OCI-LY3 (cell line): ENCODE data around the gene RSRP1.
"Not testable (repeated sequence)": the region's sequence is repeated elsewhere in the genome, so short reads cannot be mapped to it uniquely, and the experiment has no call there.

ENCODE experiments used
- H2AFZ ChIP-seq: fragments of 200-600, 300-600 bp; shearing (Covaris generic); 2 replicates; pipeline ENCODE4 v1.6.0; 2014; ENCODE audit warnings: antibody characterized with exemption, low read depth, low read length
- H3K27ac ChIP-seq: fragments of 200-600, 300-600 bp; sonication (generic); 2 replicates; pipeline ENCODE4 v1.5.1; 2014; ENCODE audit warnings: mild to moderate bottlenecking, low read length, moderate library complexity, mixed read lengths
- H3K27me3 ChIP-seq: fragments of 200-600, 300-600 bp; sonication (generic); 2 replicates; pipeline ENCODE4 v1.6.1; 2014; ENCODE audit warnings: low read depth, low read length, mixed read lengths
- H3K36me3 ChIP-seq: fragments of 200-600, 300-600 bp; sonication (generic); replicated peaks from 2 replicates; pipeline ENCODE3; 2014; ENCODE audit warnings: low read depth, low read length, mixed read lengths
- H3K4me1 ChIP-seq: fragments of 300-600, 200-600 bp; sonication (generic); 2 replicates; pipeline ENCODE4 v1.6.1; 2014; ENCODE audit warnings: low read length, mixed read lengths
- H3K4me2 ChIP-seq: fragments of 200-600, 300-600 bp; sonication (generic); 2 replicates; pipeline ENCODE4 v1.6.1; 2014; ENCODE audit warnings: low read length, mixed read lengths
- H3K4me3 ChIP-seq: fragments of 300-600, 200-600 bp; sonication (generic); 2 replicates; pipeline ENCODE4 v1.5.1; 2014; ENCODE audit warnings: antibody characterized with exemption, mild to moderate bottlenecking, low read length, moderate library complexity
- H3K79me2 ChIP-seq: fragments of 300-600, 200-600 bp; shearing (Covaris generic); 2 replicates; pipeline ENCODE4 v1.6.1; 2014; ENCODE audit warnings: mild to moderate bottlenecking, low read length, mixed read lengths
- H3K9ac ChIP-seq: fragments of 300-600, 200-600 bp; shearing (Covaris generic); 2 replicates; pipeline ENCODE4 v1.6.0; 2014; ENCODE audit warnings: mild to moderate bottlenecking, low read length, moderate library complexity
- H3K9me3 ChIP-seq: fragments of 200-600, 300-600 bp; shearing (Covaris generic); 2 replicates; pipeline ENCODE4 v1.6.1; 2014; ENCODE audit warnings: low read length, mixed read lengths; ENCODE audit not compliant: insufficient read depth
- H4K20me1 ChIP-seq: fragments of 200-600, 300-600 bp; sonication (generic); 2 replicates; pipeline ENCODE4 v1.6.1; 2016; ENCODE audit warnings: low read length, mixed read lengths; ENCODE audit not compliant: insufficient read depth
- EZH2phosphoT487 ChIP-seq: fragments of 200-600 bp; shearing (Covaris generic); IDR thresholded peaks from 2 replicates; pipeline ENCODE4 v1.6.1; 2018; ENCODE audit warnings: antibody characterized with exemption, mixed run types, low read depth
- TF ChIP-seq, protein P1 (sequence below): fragments of 200-600, 300-600 bp; sonication (generic); IDR thresholded peaks from 2 replicates; pipeline ENCODE4 v1.5.1; 2014; ENCODE audit warnings: antibody characterized with exemption, low read length, low read depth

Gene RSRP1

DNA sequence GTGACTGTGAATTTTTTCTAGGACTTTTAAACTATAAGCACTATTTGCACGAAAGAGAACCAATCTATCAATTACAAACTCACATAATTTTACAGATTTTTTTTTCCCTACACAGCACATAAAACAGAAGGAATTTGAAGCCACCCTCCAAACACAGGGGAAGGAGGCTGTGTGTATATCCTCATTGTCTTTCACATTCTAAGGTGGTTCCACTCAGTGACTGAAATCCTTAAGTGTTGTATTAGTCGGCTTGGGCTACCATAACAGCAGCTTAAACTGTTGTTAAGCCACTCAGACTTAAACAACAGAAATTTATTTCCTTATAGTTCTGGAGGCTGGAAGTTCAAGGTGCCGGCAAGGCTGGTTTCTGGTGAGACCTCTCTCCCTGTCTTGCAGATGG, 13.1 kb upstream of the RSRP1 start:
- H3K4me2 ChIP-seq, H3K79me2 ChIP-seq, H2AFZ ChIP-seq, H3K27me3 ChIP-seq, H3K9ac ChIP-seq, H3K4me3 ChIP-seq, H4K20me1 ChIP-seq, H3K27ac ChIP-seq, H3K36me3 ChIP-seq, H3K9me3 ChIP-seq, H3K4me1 ChIP-seq: not testable (repeated sequence)

DNA sequence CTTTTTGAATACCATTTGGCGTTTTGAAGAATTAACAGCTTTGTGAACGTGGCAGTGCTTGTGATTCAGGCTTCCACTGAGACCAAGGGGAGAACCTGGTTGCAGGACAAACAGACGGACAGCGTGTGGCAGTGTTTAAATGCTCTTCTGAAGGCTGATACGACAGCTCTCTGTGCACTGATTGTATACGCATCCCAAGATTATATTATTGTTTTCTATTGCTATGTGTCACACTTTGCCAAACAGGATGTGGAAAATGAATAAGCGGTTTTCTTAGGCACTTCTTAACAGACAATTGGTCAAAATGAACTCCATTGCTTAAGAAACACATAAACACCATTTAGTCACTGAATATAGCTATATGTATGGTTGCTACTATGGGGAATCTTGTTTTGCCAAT, 12.6 kb upstream of the RSRP1 start:
- not testable (repeated sequence) for H3K36me3 ChIP-seq, H3K27ac ChIP-seq, H4K20me1 ChIP-seq, H3K4me1 ChIP-seq, H3K79me2 ChIP-seq, H3K4me3 ChIP-seq, H3K9me3 ChIP-seq, H3K4me2 ChIP-seq, H2AFZ ChIP-seq, H3K9ac ChIP-seq, H3K27me3 ChIP-seq

DNA sequence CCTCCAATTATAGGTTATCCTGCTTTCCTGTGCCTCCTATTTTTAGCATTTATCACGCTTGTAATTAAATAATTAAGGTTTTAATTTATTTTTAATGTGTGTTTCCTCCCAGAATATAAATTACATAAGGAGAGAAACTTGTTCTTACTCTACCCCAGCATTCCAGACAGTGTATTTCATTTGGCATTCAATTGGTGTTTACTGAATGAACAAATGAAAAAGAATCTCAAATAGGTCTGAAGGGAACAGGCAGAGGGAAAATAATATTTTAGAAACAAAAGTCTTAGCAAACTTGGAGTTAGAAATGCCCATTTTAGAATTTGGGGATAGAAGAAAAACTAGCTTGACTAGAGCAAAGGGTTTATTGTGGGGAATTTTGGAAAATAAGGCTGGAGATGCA, 9.9 kb upstream of the RSRP1 start:
- no peak overlapping the region for H3K27ac ChIP-seq
- H3K4me2 ChIP-seq = no peak overlapping the region
- H2AFZ ChIP-seq = no peak overlapping the region
- TF ChIP-seq, protein P1, sequence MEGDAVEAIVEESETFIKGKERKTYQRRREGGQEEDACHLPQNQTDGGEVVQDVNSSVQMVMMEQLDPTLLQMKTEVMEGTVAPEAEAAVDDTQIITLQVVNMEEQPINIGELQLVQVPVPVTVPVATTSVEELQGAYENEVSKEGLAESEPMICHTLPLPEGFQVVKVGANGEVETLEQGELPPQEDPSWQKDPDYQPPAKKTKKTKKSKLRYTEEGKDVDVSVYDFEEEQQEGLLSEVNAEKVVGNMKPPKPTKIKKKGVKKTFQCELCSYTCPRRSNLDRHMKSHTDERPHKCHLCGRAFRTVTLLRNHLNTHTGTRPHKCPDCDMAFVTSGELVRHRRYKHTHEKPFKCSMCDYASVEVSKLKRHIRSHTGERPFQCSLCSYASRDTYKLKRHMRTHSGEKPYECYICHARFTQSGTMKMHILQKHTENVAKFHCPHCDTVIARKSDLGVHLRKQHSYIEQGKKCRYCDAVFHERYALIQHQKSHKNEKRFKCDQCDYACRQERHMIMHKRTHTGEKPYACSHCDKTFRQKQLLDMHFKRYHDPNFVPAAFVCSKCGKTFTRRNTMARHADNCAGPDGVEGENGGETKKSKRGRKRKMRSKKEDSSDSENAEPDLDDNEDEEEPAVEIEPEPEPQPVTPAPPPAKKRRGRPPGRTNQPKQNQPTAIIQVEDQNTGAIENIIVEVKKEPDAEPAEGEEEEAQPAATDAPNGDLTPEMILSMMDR = no peak
- no peak for TF ChIP-seq EZH2phosphoT487
- no peaks in the 10 kb centered on the region for H3K27me3 ChIP-seq
- H4K20me1 ChIP-seq = no peaks in the 10 kb centered on the region
- H3K79me2 ChIP-seq = no peaks in the 10 kb centered on the region; the same call in 1 of the 2 replicates
- no peak overlapping the region for H3K4me3 ChIP-seq
- no peaks in the 10 kb centered on the region for H3K36me3 ChIP-seq
- no peaks in the 10 kb centered on the region for H3K9me3 ChIP-seq
- no peak overlapping the region for H3K9ac ChIP-seq
- no peaks in the 10 kb centered on the region for H3K4me1 ChIP-seq

DNA sequence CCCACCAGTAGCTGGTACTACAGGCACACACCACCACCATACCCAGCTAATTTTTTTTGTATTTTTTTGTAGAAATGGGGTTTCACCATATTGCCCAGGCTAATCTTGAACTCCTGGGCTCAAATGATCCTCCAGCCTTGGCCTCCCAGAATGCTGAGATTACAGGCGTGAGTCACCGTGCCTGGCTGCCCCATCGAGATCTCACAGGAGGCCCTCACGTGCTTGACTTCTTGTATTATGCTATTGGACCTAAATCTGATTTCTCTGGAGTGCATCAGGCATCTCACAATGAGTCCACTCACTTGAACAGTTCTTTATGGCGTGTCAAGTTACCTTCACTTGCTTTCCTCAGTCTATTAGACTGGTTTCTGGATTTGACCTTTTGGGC, 9.3 kb upstream of the RSRP1 start:
- no peak for TF ChIP-seq EZH2phosphoT487
- TF ChIP-seq, protein P1 = no peak
- H3K9ac ChIP-seq = no peak overlapping the region
- H3K79me2 ChIP-seq = no peaks in the 10 kb centered on the region; the same call in 1 of the 2 replicates

DNA sequence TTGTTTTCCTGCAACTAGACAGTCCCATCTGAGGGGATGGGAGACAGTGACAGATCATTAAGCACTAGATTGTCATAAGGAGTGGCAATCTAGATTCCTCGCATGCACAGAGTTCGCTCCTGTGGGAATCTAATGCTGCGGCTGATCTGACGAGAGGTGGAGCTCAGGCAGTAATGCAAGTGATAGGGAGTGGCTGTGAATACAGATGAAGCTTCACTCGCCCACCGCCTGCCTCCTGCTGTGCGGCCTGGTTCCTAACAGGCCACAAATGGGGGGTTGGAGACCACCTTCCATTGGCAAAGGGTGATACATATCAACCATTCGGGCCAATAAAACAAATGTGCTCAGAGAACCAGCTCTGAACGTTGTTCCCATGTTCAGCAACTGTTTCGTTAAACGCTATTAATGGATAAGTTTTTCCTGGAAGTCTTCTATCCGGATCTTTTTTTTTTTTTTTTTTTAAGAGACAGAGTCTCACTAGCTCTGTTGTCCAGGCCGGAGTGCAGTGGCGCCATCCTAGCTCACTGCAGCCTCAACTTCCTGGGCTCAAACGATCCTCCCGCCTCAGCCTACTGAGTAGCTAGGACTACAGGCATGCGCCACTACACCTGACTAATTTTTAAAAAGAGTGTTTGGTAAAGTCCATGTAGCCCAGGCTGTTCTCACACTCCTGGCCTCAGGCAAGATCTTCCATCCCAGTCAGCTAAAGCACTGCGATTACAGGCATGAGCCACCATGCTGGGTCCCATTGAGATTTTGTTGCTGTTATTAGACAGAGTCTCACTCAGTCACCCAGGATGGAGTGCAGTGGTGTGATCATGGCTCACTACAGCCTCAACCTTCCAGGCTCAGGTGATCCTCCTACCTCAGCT, 8.7 kb upstream of the RSRP1 start:
- Histone ChIP-seq H3K27me3 (no peaks in the 10 kb centered on the region), H3K9me3 (no peaks in the 10 kb centered on the region), H3K9ac (no peak overlapping the region), H3K4me3 (no peak overlapping the region), H4K20me1 (no peaks in the 10 kb centered on the region), H3K36me3 (no peaks in the 10 kb centered on the region), H3K4me2 (no peak overlapping the region), H3K4me1 (no peaks in the 10 kb centered on the region), H3K27ac (no peak overlapping the region), H2AFZ (no peak overlapping the region), H3K79me2 (no peaks in the 10 kb centered on the region; the same call in 1 of the 2 replicates)
- TF ChIP-seq EZH2phosphoT487 = no peak
- TF ChIP-seq, protein P1 = no peak

More for the DNA sequence above, 9.3 kb upstream of the RSRP1 start:
- Histone ChIP-seq H3K4me1 (no peaks in the 10 kb centered on the region), H4K20me1 (no peaks in the 10 kb centered on the region), H3K27ac (no peak overlapping the region), H2AFZ (no peak overlapping the region), H3K27me3 (no peaks in the 10 kb centered on the region), H3K9me3 (no peaks in the 10 kb centered on the region), H3K4me3 (no peak overlapping the region), H3K36me3 (no peaks in the 10 kb centered on the region), H3K4me2 (no peak overlapping the region)
